Measurements from ENCODE around the gene MPHOSPH9.
A peak's percentile ranks its signal among the peaks of the same experiment; 100 is the strongest.

MPHOSPH9 gene

GRCh38 chr12:123126294-123127181 is 106.4 kb downstream of the MPHOSPH9 start:
- no peak for DNase-seq (ENCODE audit: low spot score)

GRCh38 chr12:123122626-123123025 is 110.3 kb downstream of the MPHOSPH9 start:
- no peak for DNase-seq (ENCODE audit: low spot score)

GRCh38 chr12:123121670-123122069 is 111.3 kb downstream of the MPHOSPH9 start:
- no peak for DNase-seq (ENCODE audit: low spot score)

- DNase-seq (ENCODE audit: low spot score) = peak; percentile 52
Measured at GRCh38 chr12:123120452-123121166, 112.3 kb downstream of the MPHOSPH9 start.

GRCh38 chr12:123119808-123120207 is 113.1 kb downstream of the MPHOSPH9 start:
- peak; percentile 75 for DNase-seq (ENCODE audit: low spot score)

GRCh38 chr12:123118497-123118896 is 114.4 kb downstream of the MPHOSPH9 start:
- no peak for DNase-seq (ENCODE audit: low spot score)

GRCh38 chr12:123115409-123116121 is 117.4 kb downstream of the MPHOSPH9 start:
- DNase-seq (ENCODE audit: low spot score) = peak; percentile 43

- DNase-seq (ENCODE audit: low spot score) = no peak
Measured at GRCh38 chr12:123114304-123115083, 118.4 kb downstream of the MPHOSPH9 start.

- no peak for DNase-seq (ENCODE audit: low spot score)
Measured at GRCh38 chr12:123113026-123113425, 119.9 kb downstream of the MPHOSPH9 start.

GRCh38 chr12:123111498-123112165 is 121.3 kb downstream of the MPHOSPH9 start:
- no peak for DNase-seq (ENCODE audit: low spot score)

GRCh38 chr12:123109319-123109772 is 123.6 kb downstream of the MPHOSPH9 start:
- no peak for DNase-seq (ENCODE audit: low spot score)

GRCh38 chr12:123108682-123109066 is 124.3 kb downstream of the MPHOSPH9 start:
- DNase-seq (ENCODE audit: low spot score) = no peak

- DNase-seq (ENCODE audit: low spot score) = no peak
Measured at GRCh38 chr12:123107926-123108681, 124.8 kb downstream of the MPHOSPH9 start.

GRCh38 chr12:123106640-123107359 is 126.1 kb downstream of the MPHOSPH9 start:
- DNase-seq (ENCODE audit: low spot score) = no peak

- no peak for DNase-seq (ENCODE audit: low spot score)
Measured at GRCh38 chr12:123105211-123105826, 127.6 kb downstream of the MPHOSPH9 start.

- DNase-seq (ENCODE audit: low spot score) = no peak
Measured at GRCh38 chr12:123104809-123105208, 128.1 kb downstream of the MPHOSPH9 start.

Measured in NAMALWA (cell line).